Ishikawa (cell line): Measurements from ENCODE around the gene TOMM70.

ENCODE experiments used
- CEBPB ChIP-seq: IDR thresholded peaks from 2 replicates; pipeline ENCODE4 v1.6.1; 2012
- CREB1 ChIP-seq: IDR thresholded peaks from 2 replicates; pipeline ENCODE4 v1.6.1; 2012; ENCODE audit warnings: low read depth
- EP300 ChIP-seq: IDR thresholded peaks from 2 replicates; pipeline ENCODE4 v1.6.1; 2012; ENCODE audit warnings: borderline replicate concordance
- FOXM1 ChIP-seq: IDR thresholded peaks from 2 replicates; pipeline ENCODE4 v1.6.1; 2012; ENCODE audit warnings: low read depth, borderline replicate concordance
- RAD21 ChIP-seq: IDR thresholded peaks from 2 replicates; pipeline ENCODE4 v1.6.1; 2012; ENCODE audit warnings: low read depth
- TAF1 ChIP-seq: IDR thresholded peaks from 2 replicates; pipeline ENCODE4 v1.6.1; 2012; ENCODE audit warnings: low read depth, mild to moderate bottlenecking
- TCF12 ChIP-seq: IDR thresholded peaks from 2 replicates; pipeline ENCODE4 v1.6.1; 2012; ENCODE audit warnings: low read depth
- TEAD4 ChIP-seq: IDR thresholded peaks from 2 replicates; pipeline ENCODE4 v1.6.1; 2012
- USF1 ChIP-seq: IDR thresholded peaks from 2 replicates; pipeline ENCODE4 v1.6.1; 2012
- YY1 ChIP-seq: IDR thresholded peaks from 2 replicates; pipeline ENCODE4 v1.6.1; 2012; ENCODE audit warnings: low read depth
- TF ChIP-seq, protein P1 (sequence below): IDR thresholded peaks from 2 replicates; pipeline ENCODE4 v1.6.1; 2012
- TF ChIP-seq, protein P2 (sequence below): IDR thresholded peaks from 2 replicates; pipeline ENCODE4 v1.6.1; 2012; ENCODE audit warnings: low read depth, mild to moderate bottlenecking

DNA sequence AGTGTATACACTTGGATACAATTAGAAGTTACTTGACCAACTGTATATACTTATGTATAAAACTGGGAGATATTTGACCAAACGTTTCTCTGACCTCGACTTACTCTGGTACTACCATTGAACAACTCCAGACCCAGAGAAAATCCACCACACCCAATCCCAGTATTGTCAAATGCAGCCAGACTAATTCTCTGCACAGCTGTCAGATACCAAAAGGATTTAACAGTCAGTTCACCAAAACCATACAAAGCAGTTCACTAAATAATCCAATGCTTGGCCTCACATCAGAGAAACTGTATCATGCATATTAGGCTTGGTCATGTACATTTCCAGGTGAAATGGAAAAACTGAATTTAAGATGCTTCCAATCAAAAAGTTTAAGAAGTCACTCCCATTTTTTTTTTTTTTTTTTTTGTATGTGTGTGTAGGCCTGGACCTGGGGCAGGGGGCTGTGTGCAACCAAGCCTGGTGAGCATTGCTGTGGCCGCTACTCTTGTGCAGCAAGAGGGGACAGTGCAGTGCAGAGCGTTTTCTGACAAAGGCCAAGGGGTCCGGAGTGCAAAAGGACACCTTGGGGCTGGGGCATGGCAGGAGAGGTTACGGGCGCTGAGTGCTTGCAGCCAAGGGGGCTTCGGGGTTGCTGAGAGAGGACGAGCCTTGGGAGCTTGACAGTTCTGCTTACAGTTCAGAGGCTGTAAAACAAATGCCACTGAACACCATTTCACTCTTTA is 1.4 kb downstream of the TOMM70 start:
- TF ChIP-seq TAF1: no peak
- TF ChIP-seq CREB1: no peak
- no peak for TF ChIP-seq TCF12
- TF ChIP-seq, protein P1, sequence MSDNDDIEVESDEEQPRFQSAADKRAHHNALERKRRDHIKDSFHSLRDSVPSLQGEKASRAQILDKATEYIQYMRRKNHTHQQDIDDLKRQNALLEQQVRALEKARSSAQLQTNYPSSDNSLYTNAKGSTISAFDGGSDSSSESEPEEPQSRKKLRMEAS: no peak
- TF ChIP-seq, protein P2, sequence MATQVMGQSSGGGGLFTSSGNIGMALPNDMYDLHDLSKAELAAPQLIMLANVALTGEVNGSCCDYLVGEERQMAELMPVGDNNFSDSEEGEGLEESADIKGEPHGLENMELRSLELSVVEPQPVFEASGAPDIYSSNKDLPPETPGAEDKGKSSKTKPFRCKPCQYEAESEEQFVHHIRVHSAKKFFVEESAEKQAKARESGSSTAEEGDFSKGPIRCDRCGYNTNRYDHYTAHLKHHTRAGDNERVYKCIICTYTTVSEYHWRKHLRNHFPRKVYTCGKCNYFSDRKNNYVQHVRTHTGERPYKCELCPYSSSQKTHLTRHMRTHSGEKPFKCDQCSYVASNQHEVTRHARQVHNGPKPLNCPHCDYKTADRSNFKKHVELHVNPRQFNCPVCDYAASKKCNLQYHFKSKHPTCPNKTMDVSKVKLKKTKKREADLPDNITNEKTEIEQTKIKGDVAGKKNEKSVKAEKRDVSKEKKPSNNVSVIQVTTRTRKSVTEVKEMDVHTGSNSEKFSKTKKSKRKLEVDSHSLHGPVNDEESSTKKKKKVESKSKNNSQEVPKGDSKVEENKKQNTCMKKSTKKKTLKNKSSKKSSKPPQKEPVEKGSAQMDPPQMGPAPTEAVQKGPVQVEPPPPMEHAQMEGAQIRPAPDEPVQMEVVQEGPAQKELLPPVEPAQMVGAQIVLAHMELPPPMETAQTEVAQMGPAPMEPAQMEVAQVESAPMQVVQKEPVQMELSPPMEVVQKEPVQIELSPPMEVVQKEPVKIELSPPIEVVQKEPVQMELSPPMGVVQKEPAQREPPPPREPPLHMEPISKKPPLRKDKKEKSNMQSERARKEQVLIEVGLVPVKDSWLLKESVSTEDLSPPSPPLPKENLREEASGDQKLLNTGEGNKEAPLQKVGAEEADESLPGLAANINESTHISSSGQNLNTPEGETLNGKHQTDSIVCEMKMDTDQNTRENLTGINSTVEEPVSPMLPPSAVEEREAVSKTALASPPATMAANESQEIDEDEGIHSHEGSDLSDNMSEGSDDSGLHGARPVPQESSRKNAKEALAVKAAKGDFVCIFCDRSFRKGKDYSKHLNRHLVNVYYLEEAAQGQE: no peak
- no peak for TF ChIP-seq USF1
- TF ChIP-seq EP300: no peak
- TF ChIP-seq TEAD4: no peak
- no peak for TF ChIP-seq FOXM1
- no peak for TF ChIP-seq CEBPB
- no peak for TF ChIP-seq RAD21
- no peak for TF ChIP-seq YY1
